ENCODE data around the gene SCD5.

Gene SCD5

DNA sequence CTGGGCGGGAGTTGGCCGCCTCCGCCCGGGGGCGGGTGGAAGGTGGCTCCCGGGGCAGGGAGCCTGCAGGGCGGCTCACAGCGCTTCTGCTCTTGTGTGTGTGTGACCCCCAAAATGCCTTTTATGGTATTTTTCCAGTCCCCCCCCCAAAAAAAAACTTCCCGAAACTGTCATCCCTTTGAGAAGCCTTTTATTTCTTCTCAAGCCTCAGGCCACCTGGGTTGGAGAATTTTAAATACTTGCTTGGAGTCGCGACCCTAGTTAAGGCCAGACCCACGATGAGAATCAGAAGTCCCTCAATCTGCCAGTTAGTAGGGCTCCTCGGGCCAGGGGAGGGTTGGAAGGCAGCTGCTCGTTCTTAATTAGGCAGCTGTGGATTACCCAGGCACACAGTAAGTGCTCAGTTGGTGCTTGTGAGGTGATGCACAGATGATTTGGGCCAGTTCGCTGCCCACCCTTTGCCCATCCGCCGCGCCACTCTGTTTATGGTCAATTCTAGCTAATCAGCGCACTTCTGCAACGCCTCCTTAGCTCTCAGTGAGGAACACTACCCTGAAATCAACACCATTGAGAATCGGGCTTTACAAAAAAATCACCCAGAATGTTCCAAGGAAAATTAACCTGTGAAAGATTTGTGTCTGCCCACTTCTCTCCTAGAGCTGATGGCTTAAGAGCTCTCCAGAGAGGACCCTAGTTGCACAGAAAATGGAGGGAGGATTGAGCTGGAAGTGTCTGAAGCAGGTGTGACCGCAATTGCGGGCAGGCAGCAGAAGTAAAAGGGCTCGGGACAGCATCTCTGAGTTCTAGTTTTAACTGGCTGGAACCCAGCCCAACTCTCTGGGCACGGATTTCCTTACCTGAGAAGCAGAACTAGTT, 648 bp upstream of the SCD5 start:
- Histone ChIP-seq H3K27me3 (ENCODE audit: insufficient read depth, low read depth, severe bottlenecking) (no peaks in the 10 kb centered on the region), H3K27ac (peak overlapping the region; percentile 86), H3K4me3 (ENCODE audit: low read depth, low read length) (peak overlapping the region; percentile 80)

DNA sequence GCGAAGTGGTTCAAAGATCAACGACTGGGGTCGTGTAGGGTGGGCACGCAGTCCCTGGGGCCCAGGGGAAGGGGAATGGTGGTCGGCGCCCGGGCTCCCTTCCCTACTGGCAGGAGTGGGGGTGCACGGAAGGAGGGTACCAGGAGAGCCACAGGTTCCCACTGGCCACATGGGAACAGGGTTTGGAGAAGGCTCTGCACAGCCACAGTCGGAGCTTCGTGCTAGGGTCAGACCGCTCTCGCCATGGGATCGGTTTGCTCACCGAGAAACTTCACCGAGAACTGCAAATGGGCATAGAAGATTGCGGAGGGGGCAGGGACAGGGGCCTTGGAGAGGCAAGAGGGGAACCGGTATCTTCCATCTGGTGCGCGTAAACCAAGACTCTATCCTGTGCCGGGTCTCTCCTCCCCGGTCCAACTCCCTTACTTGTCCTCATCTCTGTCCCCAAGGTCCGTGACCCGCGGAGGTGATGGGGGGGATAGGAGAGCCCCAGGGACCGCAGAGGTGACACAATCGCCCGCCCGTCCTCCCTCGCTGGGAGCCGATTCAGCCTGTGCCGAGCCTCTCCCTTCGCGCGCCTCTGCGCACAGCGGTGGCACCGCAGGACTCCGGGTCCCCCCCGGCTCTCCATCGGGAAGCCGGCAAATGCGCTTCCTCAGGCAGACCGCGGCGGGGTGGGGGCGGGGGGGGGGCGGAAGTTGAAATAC, 1.0 kb downstream of the SCD5 start:
- H3K4me3 ChIP-seq (ENCODE audit: low read depth, low read length), result peak overlapping the region; percentile 80

More for the DNA sequence above, 648 bp upstream of the SCD5 start:
- Histone ChIP-seq H3K36me3 (peaks cover 4% of the 10 kb centered on the region), H3K9me3 (ENCODE audit: severe bottlenecking) (no peaks in the 10 kb centered on the region)
- peak; percentile 40 for DNase-seq
- TF ChIP-seq, protein P1, sequence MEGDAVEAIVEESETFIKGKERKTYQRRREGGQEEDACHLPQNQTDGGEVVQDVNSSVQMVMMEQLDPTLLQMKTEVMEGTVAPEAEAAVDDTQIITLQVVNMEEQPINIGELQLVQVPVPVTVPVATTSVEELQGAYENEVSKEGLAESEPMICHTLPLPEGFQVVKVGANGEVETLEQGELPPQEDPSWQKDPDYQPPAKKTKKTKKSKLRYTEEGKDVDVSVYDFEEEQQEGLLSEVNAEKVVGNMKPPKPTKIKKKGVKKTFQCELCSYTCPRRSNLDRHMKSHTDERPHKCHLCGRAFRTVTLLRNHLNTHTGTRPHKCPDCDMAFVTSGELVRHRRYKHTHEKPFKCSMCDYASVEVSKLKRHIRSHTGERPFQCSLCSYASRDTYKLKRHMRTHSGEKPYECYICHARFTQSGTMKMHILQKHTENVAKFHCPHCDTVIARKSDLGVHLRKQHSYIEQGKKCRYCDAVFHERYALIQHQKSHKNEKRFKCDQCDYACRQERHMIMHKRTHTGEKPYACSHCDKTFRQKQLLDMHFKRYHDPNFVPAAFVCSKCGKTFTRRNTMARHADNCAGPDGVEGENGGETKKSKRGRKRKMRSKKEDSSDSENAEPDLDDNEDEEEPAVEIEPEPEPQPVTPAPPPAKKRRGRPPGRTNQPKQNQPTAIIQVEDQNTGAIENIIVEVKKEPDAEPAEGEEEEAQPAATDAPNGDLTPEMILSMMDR (IDR thresholded peaks at IDR 0.05; ENCODE audit: low read depth, low read length), result no peak

DNA sequence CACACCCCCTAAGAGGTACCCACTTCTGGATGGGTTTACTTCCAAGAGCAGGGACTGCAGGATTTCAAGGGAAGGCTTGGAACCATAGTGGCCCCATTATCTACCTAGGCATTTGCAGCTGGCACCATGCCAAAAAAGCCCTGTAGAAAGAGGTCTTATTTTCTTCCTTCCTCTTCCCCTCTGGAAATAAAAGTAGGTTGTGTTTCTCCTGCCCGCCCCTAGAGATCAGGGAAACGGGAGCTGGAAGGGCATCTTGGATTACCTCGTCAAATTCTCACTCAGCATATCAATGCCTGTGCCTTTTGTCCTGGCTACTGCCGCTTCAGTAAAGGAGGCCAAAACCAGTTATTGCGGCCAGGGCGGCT, 1.6 kb downstream of the SCD5 start:
- H3K27ac ChIP-seq, result no peak overlapping the region
- H3K4me3 ChIP-seq (ENCODE audit: low read depth, low read length), result no peak overlapping the region; the same call in 1 of the 2 replicates
- TF ChIP-seq, protein P1 (IDR thresholded peaks at IDR 0.05; ENCODE audit: low read depth, low read length), result no peak
- no peaks in the 10 kb centered on the region for H3K27me3 ChIP-seq (ENCODE audit: insufficient read depth, low read depth, severe bottlenecking)
- peaks cover 4% of the 10 kb centered on the region for H3K36me3 ChIP-seq
- no peak for DNase-seq
- H3K9me3 ChIP-seq (ENCODE audit: severe bottlenecking), result no peaks in the 10 kb centered on the region

More for the DNA sequence above, 1.0 kb downstream of the SCD5 start:
- DNase-seq, result peak; percentile 31
- no peak overlapping the region for H3K27ac ChIP-seq
- peaks cover 4% of the 10 kb centered on the region for H3K36me3 ChIP-seq
- H3K27me3 ChIP-seq (ENCODE audit: insufficient read depth, low read depth, severe bottlenecking), result no peaks in the 10 kb centered on the region
- no peaks in the 10 kb centered on the region for H3K9me3 ChIP-seq (ENCODE audit: severe bottlenecking)
- TF ChIP-seq, protein P1 (IDR thresholded peaks at IDR 0.05; ENCODE audit: low read depth, low read length), result no peak

- Histone ChIP-seq H3K27ac (no peak overlapping the region), H3K9me3 (ENCODE audit: severe bottlenecking) (no peaks in the 10 kb centered on the region), H3K27me3 (ENCODE audit: insufficient read depth, low read depth, severe bottlenecking) (no peaks in the 10 kb centered on the region), H3K4me3 (ENCODE audit: low read depth, low read length) (no peak overlapping the region), H3K36me3 (no peaks in the 10 kb centered on the region; the same call in 1 of the 2 replicates)
- no peak for DNase-seq
- TF ChIP-seq, protein P1 (IDR thresholded peaks at IDR 0.05; ENCODE audit: low read depth, low read length), result no peak
Observed at GRCh38 chr4:82792912-82793649, 5.5 kb downstream of the SCD5 start.

- DNase-seq, result no peak
- H3K27me3 ChIP-seq (ENCODE audit: insufficient read depth, low read depth, severe bottlenecking), result no peaks in the 10 kb centered on the region
- TF ChIP-seq, protein P1 (IDR thresholded peaks at IDR 0.05; ENCODE audit: low read depth, low read length), result no peak
- H3K27ac ChIP-seq, result no peak overlapping the region
- no peaks in the 10 kb centered on the region for H3K9me3 ChIP-seq (ENCODE audit: severe bottlenecking)
- no peaks in the 10 kb centered on the region; the same call in none of the 2 replicates for H3K36me3 ChIP-seq
- no peak overlapping the region for H3K4me3 ChIP-seq (ENCODE audit: low read depth, low read length)
Observed at GRCh38 chr4:82791179-82791578, 7.4 kb downstream of the SCD5 start.
